Colon (tissue), 2 donors: Measurements from ENCODE around the gene TRA2B.
"Not testable (repeated sequence)": the region's sequence is repeated elsewhere in the genome, so short reads cannot be mapped to it uniquely, and the experiment has no call there.

ENCODE experiments used
- FAIRE-seq: peaks from 2 replicates; lab custom pipeline; 2012; peaks lifted over from hg19 to GRCh38; lab: Jason Lieb, UNC
- donor health status: control.
- donor health status: control.

TRA2B gene

DNA sequence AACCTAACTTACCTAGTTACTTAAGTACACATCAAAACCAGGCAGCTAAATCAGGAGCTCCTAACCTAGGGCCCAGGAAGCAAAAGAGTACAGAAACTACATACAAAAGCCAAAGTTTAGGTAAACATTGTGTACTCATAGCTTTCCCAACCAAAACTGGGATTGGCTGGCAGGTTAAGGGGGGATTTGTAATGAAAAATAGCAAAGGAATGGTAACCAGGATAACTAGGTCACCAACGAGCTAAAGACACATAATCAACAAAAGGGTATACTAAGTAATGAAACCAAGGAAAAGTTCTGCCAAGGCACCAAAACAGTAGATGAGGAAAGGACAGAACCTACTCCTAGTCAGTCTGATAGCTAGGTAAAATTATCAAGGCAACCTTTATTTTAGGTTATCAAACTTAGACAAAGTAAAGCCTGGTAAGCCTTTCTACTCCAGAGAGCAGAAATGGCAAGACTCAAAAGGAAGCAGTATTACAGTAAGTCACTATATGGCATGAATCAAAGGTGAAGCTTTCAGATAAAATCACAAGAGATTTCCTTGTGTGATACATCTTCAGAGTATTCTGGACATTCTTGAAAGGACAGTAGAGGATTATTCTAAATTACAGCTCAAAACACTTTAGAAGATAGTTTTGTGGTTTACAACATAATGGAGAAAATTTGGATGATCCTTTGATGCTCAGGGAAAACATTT is 10.2 kb downstream of the TRA2B start:
- FAIRE-seq: no peak

DNA sequence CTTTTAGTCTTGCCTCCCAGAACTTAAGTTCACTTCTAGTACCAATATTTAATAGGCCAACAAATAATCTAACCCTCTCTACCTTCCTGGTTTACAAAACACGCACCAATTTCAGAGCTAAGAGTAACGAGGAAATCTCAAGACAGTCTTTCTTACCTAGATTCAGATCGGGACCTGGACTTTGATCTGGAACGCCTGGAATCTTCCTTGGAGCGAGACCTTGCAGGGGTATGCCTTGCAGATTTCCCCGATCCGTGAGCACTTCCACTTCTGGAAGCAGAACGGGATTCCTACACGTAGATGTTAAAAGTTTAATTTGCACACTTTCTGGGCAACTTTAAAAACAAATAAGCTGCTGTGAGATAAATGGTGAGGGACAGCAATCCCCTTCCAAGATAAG is 11.4 kb downstream of the TRA2B start:
- FAIRE-seq: no peak

DNA sequence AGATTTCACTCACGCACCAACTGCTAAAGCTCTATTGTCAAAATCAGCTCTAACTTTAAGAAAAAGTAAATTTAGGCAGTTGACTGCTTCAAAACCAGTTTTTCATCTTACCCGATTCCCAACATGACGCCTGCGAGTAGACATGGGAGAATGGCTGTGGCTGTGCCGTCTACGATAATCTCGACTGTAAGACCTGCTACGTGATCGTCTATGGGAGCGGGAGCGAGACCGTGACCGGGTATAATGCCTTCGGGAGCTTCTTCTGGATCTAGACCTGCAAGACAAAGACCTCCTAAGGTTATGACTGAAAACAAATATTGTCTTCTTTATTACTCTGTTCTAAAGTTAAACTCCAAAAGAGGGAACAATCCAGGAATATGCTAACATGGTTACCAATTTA is 12.5 kb downstream of the TRA2B start:
- FAIRE-seq: no peak

DNA sequence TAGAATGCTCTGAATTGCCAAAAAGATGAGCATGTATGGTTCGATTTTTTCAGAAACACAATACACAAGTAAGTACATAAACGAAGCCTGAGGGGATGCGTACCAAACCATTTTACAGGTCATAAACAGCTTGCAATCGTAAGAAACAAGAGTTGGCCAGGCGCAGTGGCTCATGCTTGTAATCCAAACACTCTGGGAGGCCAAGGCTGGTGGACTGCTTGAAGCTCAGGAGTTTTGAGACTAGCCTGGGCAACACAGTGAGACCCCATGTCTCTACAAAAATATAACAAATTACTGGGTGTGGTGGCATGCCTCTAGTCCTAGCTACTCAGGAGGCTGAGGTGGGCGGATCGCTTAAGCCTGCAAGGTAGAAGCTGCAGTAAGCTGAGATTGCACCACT is 13.4 kb downstream of the TRA2B start:
- no peak for FAIRE-seq

DNA sequence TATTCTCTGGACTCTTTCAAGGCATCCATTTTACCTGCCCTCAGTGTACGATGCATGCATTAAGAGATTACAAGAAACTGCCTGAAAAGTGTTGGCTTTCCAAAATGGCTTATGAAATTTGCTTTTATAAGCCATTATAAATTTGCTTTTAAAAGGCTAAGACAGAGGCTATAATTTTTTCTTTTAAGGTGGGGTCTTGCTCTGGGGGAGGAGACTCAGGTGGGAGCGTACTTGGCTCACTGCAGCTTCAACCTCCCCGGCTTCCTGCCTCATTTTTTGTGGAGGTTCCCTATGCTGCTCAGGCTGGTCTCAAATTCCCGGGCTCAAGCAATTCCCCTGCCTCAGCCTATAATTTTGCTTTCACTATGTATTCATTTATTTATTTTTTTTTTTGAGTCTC is 17.6 kb downstream of the TRA2B start:
- FAIRE-seq: no peak

DNA sequence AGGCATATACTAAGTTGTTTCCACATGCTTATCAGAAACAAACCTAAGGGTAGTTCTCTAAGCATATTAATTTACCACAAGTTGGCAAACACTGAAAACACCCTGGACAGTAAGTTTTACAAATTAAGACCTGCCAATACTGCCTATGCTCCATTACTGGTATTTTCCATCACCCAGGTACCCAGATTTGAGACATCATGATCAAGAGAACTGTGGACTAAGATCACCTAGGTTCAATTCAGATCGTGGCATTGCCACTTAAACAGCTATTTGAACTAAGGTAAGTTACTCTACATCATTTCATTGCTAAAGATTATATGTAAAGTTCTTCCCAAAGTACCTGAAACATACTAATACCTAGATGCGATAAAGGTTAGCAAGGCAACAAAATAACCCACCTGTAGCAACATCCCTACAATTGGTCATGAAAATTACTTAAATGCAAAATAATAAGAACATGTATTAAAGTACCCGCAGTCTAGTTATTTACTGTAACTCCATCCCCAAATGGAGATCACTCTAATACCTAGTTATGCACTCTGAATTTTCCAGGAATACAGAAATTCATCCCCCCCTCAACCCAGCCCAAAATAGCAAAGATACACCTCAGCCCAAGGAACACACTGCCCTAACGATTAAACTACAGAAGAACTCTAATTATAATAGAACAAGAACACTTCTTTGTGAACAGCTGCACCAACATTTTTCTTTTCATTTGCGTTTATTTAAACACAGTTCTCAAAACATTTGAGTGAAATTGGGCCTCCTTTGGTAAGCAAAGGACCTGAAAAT is 21.6 kb downstream of the TRA2B start:
- no peak for FAIRE-seq

DNA sequence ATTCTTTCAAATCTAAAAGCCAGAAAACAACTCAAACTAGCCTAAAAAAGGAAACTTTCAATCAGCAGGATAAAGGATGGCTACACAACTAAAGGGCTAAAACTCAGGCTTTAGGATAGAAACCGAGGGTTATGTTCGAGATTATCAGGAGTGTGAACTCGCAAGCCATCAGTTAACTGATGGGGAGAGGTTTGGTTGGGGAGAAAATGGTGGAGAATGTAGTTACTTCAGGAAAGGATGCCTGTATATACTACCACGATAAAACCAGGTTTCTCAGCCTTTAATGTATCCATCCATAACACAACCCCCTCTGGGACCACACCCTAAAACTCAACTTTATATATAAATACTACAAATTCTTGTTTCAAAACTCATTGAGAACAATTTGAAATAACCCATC is 22.2 kb downstream of the TRA2B start:
- FAIRE-seq: no peak

DNA sequence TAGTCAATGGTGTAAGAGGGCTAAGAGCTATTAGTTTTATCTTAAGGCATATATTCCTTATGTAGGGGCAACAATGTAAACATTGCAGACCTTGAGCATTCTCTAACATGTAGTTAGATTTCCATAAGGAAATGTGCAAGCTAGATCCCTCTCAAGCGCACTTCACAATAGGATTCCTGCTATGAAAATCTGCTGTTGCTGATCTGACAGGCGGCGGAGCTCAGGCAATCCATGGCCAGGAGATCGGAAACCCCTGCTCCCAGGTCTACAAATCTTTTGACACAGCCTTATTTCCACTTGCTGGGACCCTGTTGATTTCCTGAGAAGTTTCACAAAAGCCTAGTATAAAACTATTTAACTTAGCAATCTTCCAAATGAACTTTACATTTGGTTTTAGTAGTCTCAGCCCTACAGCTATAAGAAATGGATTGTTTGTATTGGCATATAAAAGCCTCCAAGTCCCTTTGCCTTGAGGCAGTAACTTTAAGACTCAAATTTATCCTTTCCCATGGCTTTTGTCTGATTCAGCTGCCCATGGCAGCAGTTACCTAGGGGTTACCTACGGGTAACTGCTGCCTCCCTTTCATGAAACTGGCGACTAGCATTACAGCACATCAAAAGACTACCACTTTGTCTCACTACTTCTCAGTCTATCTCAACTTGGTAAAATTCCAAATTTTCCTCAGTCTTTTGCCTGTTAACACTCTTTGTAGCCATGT is 22.7 kb downstream of the TRA2B start:
- FAIRE-seq: no peak

DNA sequence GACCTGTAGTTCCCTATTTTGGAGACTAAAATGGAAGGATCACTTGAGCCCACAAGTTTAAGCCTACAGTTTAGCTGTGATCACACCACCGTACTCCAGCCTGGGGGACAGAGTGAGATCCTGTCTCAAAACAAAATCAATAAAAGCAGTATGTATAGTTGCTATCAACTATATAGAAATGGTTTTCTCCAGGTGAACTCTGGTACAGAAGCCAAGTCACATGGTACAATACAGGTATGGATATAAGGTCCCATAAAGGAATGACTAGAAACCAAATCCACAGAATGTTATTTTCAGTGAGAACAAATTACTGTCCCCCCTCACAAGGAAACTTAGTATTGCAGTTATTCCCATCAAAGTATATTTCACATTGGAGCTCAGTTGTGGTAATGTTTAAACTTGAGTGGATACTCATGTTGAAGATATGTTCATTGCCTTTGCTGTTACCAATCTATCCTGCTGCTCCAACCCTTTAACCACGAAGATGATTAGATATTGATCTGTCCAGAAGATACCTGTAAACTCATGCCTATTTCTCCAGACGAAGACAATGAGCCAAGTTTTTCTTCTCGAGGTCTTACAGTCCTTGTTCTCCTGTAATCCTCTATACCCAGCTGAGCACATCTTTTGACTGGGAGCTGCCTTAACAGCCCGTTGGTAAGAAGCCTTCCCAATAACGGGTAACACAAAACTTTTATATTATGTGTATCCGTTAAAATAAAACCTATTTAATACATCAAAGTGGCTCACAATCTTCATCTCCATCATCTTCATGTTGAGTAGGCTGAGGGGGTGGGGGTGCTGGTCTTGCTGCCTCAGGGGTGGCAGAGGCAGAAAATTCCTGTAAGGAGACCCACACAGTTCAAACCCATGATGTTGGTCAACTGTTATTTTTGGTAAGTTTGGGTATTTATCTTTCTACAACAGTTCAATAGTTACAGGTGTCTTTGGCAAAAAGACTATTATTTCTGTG is 24.6 kb downstream of the TRA2B start:
- FAIRE-seq: no peak

DNA sequence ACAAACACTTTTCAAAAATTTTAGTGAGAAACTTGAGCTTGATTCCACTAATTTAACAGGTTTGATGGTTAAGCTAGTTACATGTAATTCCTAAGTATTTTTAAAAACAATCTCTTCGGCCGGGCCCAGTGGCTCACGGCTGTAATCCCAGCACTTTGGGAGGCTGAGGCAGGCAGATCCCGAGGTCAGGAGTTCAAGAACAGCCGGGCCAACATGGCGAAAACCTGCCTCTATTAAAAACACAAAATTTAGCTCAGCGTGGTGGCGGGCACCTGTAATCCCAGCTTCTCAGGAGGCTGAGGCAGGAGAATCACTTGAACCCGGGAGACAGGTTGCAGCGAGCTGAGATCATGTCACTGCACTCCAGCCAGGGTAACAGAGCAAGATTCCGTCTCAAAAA is 25.3 kb downstream of the TRA2B start:
- FAIRE-seq: no peak

DNA sequence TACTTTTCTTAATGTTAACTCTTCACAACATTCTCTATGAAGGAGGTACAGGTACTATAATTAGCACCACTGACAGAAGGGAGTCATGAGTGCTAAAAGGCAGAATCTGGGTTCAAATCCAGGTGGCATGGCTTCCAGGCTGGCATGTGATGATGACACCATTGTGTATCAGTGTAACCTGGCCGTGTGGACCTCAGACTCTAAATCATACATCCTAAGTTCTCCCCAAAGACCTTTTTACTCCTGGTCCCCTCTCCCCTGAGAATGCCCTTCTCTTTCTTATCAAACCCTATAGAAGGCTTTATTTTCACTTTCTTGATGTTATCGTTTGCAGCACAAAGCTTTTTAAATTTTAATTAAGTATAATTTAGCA is 26.8 kb downstream of the TRA2B start:
- not testable (repeated sequence) for FAIRE-seq

DNA sequence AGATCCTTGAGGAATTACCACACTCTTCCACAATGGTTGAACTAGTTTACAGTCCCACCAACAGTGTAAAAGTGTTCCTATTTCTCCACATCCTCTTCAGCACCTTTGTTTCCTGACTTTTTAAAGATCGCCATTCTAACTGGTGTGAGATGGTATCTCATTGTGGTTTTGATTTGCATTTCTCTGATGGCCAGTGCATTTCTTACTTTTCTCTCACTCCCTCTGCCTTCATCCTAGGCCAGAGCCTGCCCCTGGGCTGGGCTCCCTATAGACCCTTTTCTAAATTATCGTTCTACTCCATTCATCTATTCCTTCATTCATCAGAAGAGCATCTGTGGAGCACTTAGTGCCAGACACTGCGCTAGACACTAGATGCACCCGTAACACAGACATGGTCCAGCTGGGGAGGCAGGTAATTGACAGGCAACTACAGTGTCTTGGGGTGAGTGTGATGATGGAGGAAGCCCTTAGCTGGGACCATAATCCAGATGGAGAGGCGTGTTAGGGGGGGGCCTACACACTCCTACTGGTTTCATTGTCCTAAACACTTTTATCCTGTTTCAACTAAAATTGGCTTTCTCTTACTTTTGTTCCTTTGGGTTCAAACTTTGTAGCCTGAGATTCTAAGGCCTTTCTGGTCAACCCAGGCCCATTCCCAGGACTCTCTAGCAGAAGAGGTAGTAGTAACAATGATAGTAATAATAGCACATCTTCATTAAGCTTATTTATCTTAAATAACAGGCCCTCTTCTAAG is 27.3 kb downstream of the TRA2B start:
- FAIRE-seq: not testable (repeated sequence)

DNA sequence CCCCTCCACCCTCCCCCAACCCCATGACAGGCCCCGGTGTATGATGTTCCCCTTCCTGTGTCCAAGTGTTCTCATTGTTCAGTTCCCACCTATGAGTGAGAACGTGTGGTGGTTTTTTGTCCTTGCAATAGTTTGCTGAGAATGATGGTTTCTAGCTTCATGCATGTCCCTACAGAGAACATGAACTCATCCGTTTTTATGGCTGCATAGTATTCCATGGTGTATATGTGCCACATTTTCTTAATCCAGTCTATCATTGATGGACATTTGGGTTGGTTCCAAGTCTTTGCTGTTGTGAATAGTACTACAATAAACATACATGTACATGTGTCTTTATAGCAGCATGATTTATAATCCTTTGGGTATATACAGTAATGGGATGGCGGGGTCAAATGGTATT is 27.9 kb downstream of the TRA2B start:
- FAIRE-seq: not testable (repeated sequence)

DNA sequence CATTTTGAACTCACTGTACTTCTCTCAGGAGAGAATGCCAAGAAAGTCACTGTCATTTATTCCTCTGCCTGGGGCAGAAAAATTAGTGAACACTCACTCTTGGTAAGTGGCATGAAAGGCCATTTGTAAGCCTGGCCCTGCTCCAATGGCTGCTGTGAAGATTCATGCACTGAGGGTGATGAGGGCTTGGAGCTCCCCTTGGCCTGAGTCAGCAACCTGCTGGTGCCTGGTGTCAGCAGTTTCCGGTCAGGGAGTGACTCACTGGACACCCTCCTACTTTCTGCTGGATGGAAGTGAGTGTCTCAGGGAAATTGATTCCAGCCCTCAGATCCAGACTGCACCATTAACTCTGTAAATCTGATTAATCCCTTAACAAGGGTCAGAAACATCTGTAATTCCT is 37.6 kb downstream of the TRA2B start:
- no peak for FAIRE-seq

DNA sequence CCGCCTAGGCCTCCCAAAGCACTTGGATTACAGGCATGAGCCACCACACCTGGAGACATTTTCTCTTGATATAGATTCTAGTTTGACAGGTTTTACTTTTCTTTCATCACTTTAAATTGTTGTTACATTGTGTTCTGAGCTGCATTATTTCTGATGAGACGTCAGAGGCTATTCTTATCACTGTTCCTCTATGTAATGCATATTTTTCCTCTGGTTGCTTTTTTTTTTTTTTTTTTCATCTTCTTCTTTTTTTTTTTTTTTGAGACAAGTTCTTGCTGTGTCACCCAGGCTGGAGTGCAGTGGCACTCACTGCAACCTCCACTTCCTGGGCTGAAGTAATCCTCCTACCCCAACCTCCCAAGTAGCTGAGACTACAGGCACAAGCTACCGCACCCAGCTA is 41.2 kb downstream of the TRA2B start:
- no peak for FAIRE-seq

DNA sequence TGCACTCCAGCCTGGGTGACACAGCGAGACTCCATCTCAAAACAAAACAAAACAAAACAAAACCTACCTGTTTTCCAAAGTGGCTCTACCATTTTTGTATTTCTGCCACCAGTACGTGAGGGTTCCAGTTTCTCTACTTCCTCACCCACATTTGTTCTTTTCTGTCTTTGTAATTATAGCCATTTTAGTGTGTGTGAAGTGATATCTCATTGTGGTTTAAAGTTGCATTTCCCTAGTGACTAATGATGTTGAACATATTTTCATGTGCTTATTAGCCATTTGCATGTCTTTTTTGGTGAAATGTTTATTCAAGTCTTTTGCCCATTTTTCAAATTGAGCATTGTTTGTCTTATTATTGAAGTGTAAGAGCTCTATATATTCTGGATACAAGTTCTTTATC is 50.7 kb downstream of the TRA2B start:
- FAIRE-seq: no peak

DNA sequence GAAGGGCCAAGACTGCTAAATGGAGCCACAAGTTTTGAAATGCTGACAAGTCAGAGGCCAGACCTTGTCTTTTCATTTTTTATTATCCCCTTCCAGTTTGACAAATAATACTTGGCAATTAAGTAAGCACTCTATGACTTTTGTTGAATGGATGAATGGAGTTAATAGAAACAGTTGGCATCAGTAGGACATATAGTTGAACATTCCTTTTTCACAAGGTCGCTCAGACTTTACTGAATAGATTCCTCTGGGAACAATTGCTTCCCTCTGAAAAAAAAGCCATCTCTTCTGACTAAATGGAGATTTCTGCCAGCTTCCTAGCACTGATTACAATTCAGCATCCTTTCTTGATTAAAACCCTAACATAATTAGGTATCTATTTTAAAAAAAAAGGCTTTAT is 53.2 kb downstream of the TRA2B start:
- no peak for FAIRE-seq

DNA sequence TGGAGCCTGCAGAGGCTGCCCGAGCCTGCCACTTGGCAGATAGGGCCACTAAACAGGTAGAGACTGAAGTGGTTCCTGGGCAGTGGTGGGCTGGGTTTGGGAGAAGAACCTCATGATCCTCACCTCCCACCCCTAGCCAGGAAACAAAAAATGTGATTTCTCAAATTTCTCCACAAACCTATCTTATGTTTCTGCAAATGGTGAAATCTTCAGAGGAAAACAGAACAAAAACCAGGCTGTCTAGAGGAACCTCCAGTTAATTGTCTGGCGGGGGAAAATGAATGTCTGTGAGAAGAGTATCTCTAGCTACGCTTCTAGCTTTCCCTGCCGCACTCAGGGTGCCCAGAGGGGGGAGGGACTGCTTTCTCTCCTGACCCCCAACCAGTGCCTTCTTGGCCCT is 55.9 kb downstream of the TRA2B start:
- FAIRE-seq: no peak

DNA sequence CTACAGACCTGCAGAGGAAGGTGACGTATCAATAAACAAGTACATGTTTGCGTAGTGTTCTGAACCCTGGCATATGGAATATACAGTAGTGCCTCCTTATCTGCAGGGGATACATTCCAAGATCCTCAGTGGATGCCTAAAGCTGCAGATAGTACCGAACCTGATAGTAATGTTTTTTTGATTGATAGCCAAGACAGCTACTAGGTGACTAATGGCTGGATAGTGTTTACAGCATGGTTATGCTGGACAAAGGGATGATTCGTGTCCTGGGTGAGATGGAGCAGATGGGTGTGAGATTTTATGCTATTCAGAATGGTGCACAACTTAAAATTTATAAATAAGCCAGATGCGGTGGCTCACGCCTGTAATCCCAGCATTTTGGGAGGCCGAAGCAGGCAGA is 57.2 kb downstream of the TRA2B start:
- no peak for FAIRE-seq

DNA sequence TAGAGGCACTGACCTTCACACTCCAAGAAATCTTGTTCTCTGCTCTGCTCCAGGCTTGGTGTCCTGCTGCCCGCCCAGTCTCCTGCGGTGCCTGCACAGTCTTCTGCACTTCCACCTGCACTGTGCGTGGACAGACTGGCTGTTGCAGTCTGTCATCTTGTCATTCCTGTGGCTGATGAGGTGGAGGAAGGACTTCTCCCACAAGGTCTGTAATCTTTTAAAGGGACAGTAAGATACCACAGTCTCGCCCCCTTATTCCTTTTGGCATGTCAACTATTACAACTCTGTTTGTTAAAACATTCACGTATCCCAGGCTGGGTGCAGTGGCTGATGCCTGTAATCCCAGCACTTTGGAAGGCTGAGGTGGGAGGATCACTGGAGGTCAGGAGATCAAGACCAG is 58.9 kb downstream of the TRA2B start:
- no peak for FAIRE-seq

DNA sequence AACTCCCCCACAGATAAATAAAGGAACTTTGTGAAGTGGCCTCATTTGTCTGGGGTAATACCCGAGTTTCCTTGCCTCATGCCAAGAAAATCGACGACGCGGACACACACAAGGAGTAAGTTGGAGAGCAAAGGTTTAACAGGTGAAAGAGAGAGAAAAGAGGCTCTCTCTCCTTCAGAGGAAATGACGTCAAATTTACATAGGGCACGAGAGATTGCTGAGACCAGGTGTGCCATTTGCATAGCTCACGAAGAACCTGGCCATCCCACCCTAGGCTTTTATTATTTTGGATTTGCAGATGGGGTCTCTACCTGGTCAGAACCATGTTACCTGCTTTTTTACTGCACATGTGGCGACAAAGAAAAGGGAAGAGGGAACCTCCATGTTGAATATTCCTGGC is 63.7 kb downstream of the TRA2B start:
- no peak for FAIRE-seq
